HG03039 (cell line): ENCODE measurements around the gene PHACTR4.
"Not testable (repeated sequence)": the region's sequence is repeated elsewhere in the genome, so short reads cannot be mapped to it uniquely, and the experiment has no call there.

Experiments used
- ATAC-seq: cut with Tn5 transposase; IDR thresholded peaks from one replicate; pipeline ENCODE4 v1.9.1; 2021; ENCODE audit warnings: mild to moderate bottlenecking, moderate library complexity; ENCODE audit not compliant: unreplicated experiment

The PHACTR4 gene

GRCh38 chr1:28428012-28428411 is 58.5 kb downstream of the PHACTR4 start:
- ATAC-seq = no peak

- no peak for ATAC-seq
These were observed 59.5 kb downstream of the PHACTR4 start for GRCh38 chr1:28428990-28429520.

- ATAC-seq = no peak
These were observed 66.8 kb downstream of the PHACTR4 start for GRCh38 chr1:28436211-28436769.

GRCh38 chr1:28437264-28437923 is 67.9 kb downstream of the PHACTR4 start:
- no peak for ATAC-seq

GRCh38 chr1:28437924-28438699 is 68.6 kb downstream of the PHACTR4 start:
- no peak for ATAC-seq

GRCh38 chr1:28439320-28439719 is 69.8 kb downstream of the PHACTR4 start:
- ATAC-seq = no peak

GRCh38 chr1:28441674-28442073 is 72.1 kb downstream of the PHACTR4 start:
- ATAC-seq = no peak

GRCh38 chr1:28443550-28443949 is 74.0 kb downstream of the PHACTR4 start:
- ATAC-seq = no peak

GRCh38 chr1:28447679-28448078 is 78.1 kb downstream of the PHACTR4 start:
- ATAC-seq = no peak

- ATAC-seq = not testable (repeated sequence)
These were observed 78.6 kb downstream of the PHACTR4 start for GRCh38 chr1:28448094-28448611.

- no peak for ATAC-seq
These were observed 80.4 kb downstream of the PHACTR4 start for GRCh38 chr1:28449904-28450303.

GRCh38 chr1:28450561-28450960 is 81.0 kb downstream of the PHACTR4 start:
- no peak for ATAC-seq

GRCh38 chr1:28451011-28451410 is 81.5 kb downstream of the PHACTR4 start:
- no peak for ATAC-seq

GRCh38 chr1:28456078-28456477 is 86.5 kb downstream of the PHACTR4 start:
- no peak for ATAC-seq

- ATAC-seq = no peak
These were observed 88.1 kb downstream of the PHACTR4 start for GRCh38 chr1:28457678-28458077.

- no peak for ATAC-seq
These were observed 89.0 kb downstream of the PHACTR4 start for GRCh38 chr1:28458237-28459228.

- ATAC-seq = no peak
These were observed 96.8 kb downstream of the PHACTR4 start for GRCh38 chr1:28466226-28466778.

GRCh38 chr1:28470146-28470545 is 100.6 kb downstream of the PHACTR4 start:
- no peak for ATAC-seq

GRCh38 chr1:28479497-28479896 is 110.0 kb downstream of the PHACTR4 start:
- not testable (repeated sequence) for ATAC-seq

GRCh38 chr1:28480308-28480707 is 110.8 kb downstream of the PHACTR4 start:
- no peak for ATAC-seq
